Tibial nerve (tissue), 3 donors: ENCODE results near the gene MUC20.

Source experiments
- CTCF ChIP-seq, 5 experiments: fragments of 200-600 bp in 3 of 5; fragments of 450-650 bp in 2 of 5; sonication (generic) in 3 of 5; IDR thresholded peaks; one replicate each; pipeline ENCODE4 v1.5.1; 2016 to 2019; ENCODE audit warnings: antibody characterized with exemption in 5 of 5, mild to moderate bottlenecking in 3 of 5, moderate library complexity in 2 of 5
- POLR2A ChIP-seq, 2 donors: fragments of 450-650 bp; IDR thresholded peaks; one replicate each; pipeline ENCODE4 v1.6.1; 2017; ENCODE audit warnings: antibody characterized with exemption in 2 of 2, mild to moderate bottlenecking in 2 of 2, moderate library complexity in 2 of 2

- TF ChIP-seq CTCF (IDR thresholded peaks at IDR 0.05) (no peak), POLR2A (IDR thresholded peaks at IDR 0.05) (no peak)
Measured at GRCh38 chr3:195727606-195728195, 6.9 kb downstream of the MUC20 start.
